Fibroblast of skin of abdomen (primary cell): ENCODE data around the gene FREM2.

Source experiments
- DNase-seq: peaks from one replicate; pipeline ENCODE4 v3.0.0-alpha.2; 2013

FREM2 gene

DNA sequence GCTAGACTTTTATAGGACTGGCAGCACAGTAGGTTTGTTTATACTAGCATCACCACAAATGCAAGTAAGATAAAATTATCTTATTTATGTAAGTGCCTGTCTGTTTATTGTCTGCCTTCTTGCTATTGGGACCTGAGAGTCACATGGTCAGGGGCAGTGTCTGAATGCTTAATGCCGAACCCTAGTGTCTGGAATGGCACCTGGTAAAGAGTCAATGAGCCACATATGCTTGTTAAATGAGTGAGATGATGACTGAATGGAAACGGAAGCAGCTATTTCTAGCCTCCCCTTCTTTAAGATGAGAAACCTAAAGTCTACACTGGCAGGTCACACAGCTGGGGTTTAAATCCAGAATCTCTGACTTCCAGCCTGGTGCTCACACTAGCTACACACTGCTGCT, 211.6 kb downstream of the FREM2 start:
- no peak for DNase-seq

DNA sequence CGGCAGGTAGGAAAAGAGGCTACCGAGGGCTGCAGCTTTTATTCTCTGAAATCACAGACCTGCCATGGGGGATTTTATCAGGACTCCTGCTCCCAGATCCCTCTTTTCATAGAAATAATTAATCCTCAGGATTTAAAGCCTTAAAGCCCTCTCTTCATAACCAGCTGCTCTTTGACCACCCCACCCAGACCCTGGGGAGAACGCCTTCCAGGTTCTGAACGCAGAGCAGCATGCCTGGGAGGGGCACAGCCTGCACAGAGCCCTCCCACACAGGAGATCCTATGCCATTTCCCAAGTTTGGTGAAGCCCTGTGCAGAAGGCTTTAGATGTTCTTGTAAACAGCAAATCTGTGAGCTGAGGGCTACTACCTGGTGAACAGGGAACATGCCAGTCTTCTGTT, 212.7 kb downstream of the FREM2 start:
- DNase-seq: no peak

GRCh38 chr13:38900188-38900587, 213.3 kb downstream of the FREM2 start:
- DNase-seq: no peak

DNA sequence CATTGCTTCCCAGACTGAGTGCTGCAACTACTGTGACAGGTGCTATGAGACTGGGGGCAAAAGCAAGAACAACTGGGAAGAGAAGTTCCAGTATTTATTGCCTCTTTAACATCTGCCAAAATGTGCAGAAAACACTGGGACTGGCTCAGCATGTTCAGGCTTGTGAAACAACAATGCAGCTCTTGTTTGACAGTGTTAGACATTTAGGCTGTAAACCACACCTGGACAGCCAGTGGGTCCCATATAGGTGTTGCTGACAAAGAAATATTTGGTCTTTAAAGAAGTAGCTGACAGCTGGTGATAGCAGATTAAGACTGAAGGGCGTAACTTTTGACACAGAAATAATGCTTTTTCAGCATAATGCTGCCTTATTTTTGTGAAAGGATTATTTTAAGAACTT, 215.7 kb downstream of the FREM2 start:
- DNase-seq: no peak

DNA sequence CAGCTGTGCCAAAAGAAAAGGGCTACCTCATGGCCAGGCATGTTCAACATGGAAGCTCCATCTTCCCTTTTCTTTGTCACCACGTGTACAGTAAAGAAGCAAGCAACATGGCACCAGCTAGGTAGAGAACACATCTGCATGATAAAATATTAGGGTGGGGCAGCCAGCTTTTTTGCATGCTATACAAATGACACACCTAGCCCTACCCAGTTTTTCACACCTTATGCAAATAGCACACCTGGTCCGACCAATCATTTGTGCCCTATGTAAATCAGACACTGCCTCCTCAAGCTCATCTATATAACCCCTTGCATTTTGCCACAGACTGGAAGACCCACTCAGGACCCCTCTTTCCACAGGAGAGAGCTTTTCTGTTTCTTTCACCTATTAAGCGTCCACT, 218.2 kb downstream of the FREM2 start:
- DNase-seq: no peak

- no peak for DNase-seq
Measured at GRCh38 chr13:38905861-38906260, 219.0 kb downstream of the FREM2 start.

- DNase-seq: no peak
Measured at GRCh38 chr13:38908574-38908973, 221.7 kb downstream of the FREM2 start.

- no peak for DNase-seq
Measured at GRCh38 chr13:38914070-38914469, 227.2 kb downstream of the FREM2 start.

- no peak for DNase-seq
Measured at GRCh38 chr13:38921081-38921480, 234.2 kb downstream of the FREM2 start.

DNA sequence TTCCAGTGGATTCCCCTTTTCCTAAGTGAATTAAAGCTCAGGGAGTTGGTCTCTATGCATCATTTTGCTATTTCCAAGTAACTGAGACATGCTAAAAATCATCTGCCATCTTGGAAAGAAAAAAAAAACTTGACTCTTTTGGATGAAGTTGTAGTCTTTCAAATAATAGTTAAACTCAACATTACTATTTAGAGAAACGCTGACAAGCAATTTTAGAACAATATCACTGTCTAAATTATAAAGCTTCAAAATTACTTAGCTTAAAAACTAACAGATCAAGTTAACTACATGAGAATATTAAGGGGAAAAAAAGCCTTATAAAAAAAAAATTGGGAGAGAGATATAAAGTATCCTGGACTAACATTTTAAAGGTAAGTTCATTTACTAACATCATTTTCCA, 235.3 kb downstream of the FREM2 start:
- no peak for DNase-seq

DNA sequence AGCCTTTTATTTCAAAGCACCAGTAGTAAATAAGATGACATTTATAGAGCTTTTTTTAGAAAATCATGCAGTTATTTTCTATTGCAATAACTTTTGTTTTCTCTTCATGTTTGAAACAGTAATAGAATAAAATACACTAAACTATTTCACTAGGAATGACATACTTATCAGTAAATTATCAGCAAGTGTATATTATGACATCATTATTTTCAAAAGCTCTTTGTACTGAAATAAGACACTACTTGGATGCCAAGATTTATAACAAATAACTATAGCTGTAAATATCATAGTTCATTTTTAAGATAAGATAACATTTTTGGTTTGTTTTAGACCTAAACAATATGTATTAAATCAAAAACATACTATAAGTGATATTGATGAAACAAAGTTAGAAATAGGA, 246.9 kb downstream of the FREM2 start:
- no peak for DNase-seq
